ENCODE results near the gene FAM124A. TPM values are rescaled to one million over a fixed set of nuclear protein-coding genes. Genes with fewer than 3 reads are reported as not detected.

Gene FAM124A
- total and polyA plus RNA-seq, 10 of the 15 experiments (the other 5 are each of a cell fraction or from before 2014, with no cell fraction given) = not detected

DNA sequence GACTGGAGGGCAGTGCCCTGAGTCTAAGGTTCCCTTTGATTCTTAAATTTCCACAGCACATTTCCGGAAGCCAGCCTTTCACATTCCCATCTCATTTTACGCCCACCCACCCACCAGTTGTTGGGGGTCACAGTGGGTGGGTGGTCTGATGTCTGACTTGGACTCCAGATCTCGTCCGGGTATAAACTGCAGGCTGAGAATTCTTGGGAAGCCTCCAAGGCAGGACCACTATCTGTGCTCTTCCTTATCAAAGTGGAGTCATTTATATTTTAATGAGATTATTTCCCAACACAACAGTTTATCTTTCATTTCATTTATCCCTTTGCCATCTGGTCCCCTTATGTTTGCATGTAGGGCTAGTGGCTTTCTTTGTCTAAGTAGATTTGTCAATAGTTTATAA lies 3.6 kb upstream of the FAM124A start:
- intact Hi-C loops (cut with micrococcal nuclease; ENCODE audit: unreplicated experiment) = no loop called here
- SMC1A ChIA-PET (ENCODE audit: uncharacterized antibody, unreplicated experiment) = no interaction called here
- no peak for ATAC-seq
- DNase-seq (ENCODE audit: low read depth, low spot score) = no peak
- POLR2A ChIA-PET = no interaction called here
- in situ Hi-C loops (cut with MboI) = no loop called here
- Histone ChIP-seq H4K20me1 (ENCODE audit: control insufficient read depth, insufficient read depth) (no peaks in the 10 kb centered on the region), H3K4me2 (ENCODE audit: control insufficient read depth, insufficient read depth) (no peak overlapping the region), H3K36me3 (ENCODE audit: control insufficient read depth in 2 of 2, insufficient read depth in 2 of 2, low read length in 1 of 2) (no peaks in the 10 kb centered on the region), H3K79me2 (ENCODE audit: control insufficient read depth, insufficient read depth, low read length) (no peaks in the 10 kb centered on the region), H3K27ac (ENCODE audit: control insufficient read depth, insufficient read depth) (no peak overlapping the region), H2AFZ (ENCODE audit: control insufficient read depth, low read depth, low read length) (no peak overlapping the region), H3K27me3 (replicated peaks in 1 of 2; ENCODE audit: control insufficient read depth in 2 of 2, insufficient read depth in 2 of 2, low read length in 1 of 2) (peaks cover 6 to 27% of the 10 kb centered on the region in 2 experiments), H3K9me3 (replicated peaks; ENCODE audit: control insufficient read depth, insufficient read depth, low read length) (no peaks in the 10 kb centered on the region), H3K4me1 (ENCODE audit: control insufficient read depth, insufficient read depth, low read length) (no peaks in the 10 kb centered on the region), H3K9ac (ENCODE audit: control insufficient read depth, insufficient read depth, low read length) (no peak overlapping the region), H3K4me3 (no peak overlapping the region)
- RAD21 ChIA-PET (ENCODE audit: unreplicated experiment) = no interaction called here
- no peak for FAIRE-seq
- TF ChIP-seq HDGF (IDR thresholded peaks at IDR 0.05) (no peak), CHD2 (IDR thresholded peaks at IDR 0.05; ENCODE audit: borderline replicate concordance, low read depth, low read length) (no peak), MLLT1 (IDR thresholded peaks at IDR 0.05) (no peak), SRF (IDR thresholded peaks at IDR 0.05; ENCODE audit: low read depth in 2 of 2, low read length in 2 of 2) (no peak), ASH2L (IDR thresholded peaks at IDR 0.05; ENCODE audit: borderline replicate concordance, low read depth) (no peak), BCL11A (IDR thresholded peaks at IDR 0.05; ENCODE audit: low read depth, low read length) (no peak), RAD21 (IDR thresholded peaks at IDR 0.05; ENCODE audit: insufficient read depth, low read depth, low read length) (no peak), CREB1 (IDR thresholded peaks at IDR 0.05; ENCODE audit: low read depth) (no peak), CBX3 (IDR thresholded peaks at IDR 0.05; ENCODE audit: borderline replicate concordance, low read depth) (no peak), STAT1 (conservative IDR thresholded peaks at IDR 0.05) (no peak), EP300 (IDR thresholded peaks at IDR 0.05; ENCODE audit: borderline replicate concordance in 1 of 2, control insufficient read depth in 1 of 2, low read depth in 2 of 2, low read length in 2 of 2) (no peak), ZSCAN29 (IDR thresholded peaks at IDR 0.05) (no peak), TCF12 (IDR thresholded peaks at IDR 0.05; ENCODE audit: low read depth, low read length) (no peak)
- TF ChIP-seq, protein P1, sequence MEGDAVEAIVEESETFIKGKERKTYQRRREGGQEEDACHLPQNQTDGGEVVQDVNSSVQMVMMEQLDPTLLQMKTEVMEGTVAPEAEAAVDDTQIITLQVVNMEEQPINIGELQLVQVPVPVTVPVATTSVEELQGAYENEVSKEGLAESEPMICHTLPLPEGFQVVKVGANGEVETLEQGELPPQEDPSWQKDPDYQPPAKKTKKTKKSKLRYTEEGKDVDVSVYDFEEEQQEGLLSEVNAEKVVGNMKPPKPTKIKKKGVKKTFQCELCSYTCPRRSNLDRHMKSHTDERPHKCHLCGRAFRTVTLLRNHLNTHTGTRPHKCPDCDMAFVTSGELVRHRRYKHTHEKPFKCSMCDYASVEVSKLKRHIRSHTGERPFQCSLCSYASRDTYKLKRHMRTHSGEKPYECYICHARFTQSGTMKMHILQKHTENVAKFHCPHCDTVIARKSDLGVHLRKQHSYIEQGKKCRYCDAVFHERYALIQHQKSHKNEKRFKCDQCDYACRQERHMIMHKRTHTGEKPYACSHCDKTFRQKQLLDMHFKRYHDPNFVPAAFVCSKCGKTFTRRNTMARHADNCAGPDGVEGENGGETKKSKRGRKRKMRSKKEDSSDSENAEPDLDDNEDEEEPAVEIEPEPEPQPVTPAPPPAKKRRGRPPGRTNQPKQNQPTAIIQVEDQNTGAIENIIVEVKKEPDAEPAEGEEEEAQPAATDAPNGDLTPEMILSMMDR (IDR thresholded peaks at IDR 0.05 in 2 of 3, conservative IDR thresholded peaks at IDR 0.05 in 1 of 3; ENCODE audit: control insufficient read depth in 2 of 3, extremely low read depth in 1 of 3, insufficient read depth in 1 of 3, low read depth in 3 of 3, low read length in 3 of 3) = no peak
- BruUV-seq (replicated peaks) = no TSS peak
- CTCF ChIA-PET = no interaction called here
- 46% methylated on average over 4 of the region's 4 CpGs for WGBS (ENCODE audit: insufficient coverage, insufficient replicate concordance, low lambda C conversion rate, missing lambda C conversion rate)

Measured in GM12878 (cell line).